NOMO-1 treated with DMSO at 0.1 percent for 48 hours (cell line): Measurements from ENCODE around the gene NPPC.
"Not testable (repeated sequence)": the region's sequence is repeated elsewhere in the genome, so short reads cannot be mapped to it uniquely, and the experiment has no call there.

ENCODE experiments used
- DNase-seq: peaks from one replicate; lab custom pipeline; 2025; ENCODE audit not compliant: unreplicated experiment; lab: John Stamatoyannopoulos, UW

NPPC gene

GRCh38 chr2:231926180-231926741 lies at the start of gene NPPC:
Gene NPPC, minus strand, starts transcription at chr2:231926396. Its CDS starts 147 bp downstream, at chr2:231926249.
- peak; percentile 52 for DNase-seq

- no peak for DNase-seq
Observed at GRCh38 chr2:231975001-231975400, 48.8 kb upstream of the NPPC start.

- DNase-seq, result no peak
Observed at GRCh38 chr2:231970461-231970860, 44.3 kb upstream of the NPPC start.

GRCh38 chr2:231968820-231969219 lies 42.6 kb upstream of the NPPC start:
- no peak for DNase-seq

- no peak for DNase-seq
Observed at GRCh38 chr2:231966886-231967285, 40.7 kb upstream of the NPPC start.

- DNase-seq, result peak; percentile 60
Observed at GRCh38 chr2:231965102-231965501, 38.9 kb upstream of the NPPC start.

- DNase-seq, result peak; percentile 82
Observed at GRCh38 chr2:231961349-231962166, 35.4 kb upstream of the NPPC start, which contains the start of gene DIS3L2. Gene DIS3L2, plus strand, starts transcription at chr2:231961713. Its CDS starts 53,215 bp downstream, at chr2:232014928.

GRCh38 chr2:231960810-231961348 lies 34.7 kb upstream of the NPPC start:
- no peak for DNase-seq

GRCh38 chr2:231957913-231958763 lies 31.9 kb upstream of the NPPC start:
- DNase-seq, result no peak

GRCh38 chr2:231955758-231956472 lies 29.7 kb upstream of the NPPC start:
- DNase-seq, result no peak

GRCh38 chr2:231951452-231952035 lies 25.3 kb upstream of the NPPC start:
- no peak for DNase-seq

GRCh38 chr2:231947694-231948093 lies 21.5 kb upstream of the NPPC start:
- DNase-seq, result no peak

- DNase-seq, result not testable (repeated sequence)
Observed at GRCh38 chr2:231947112-231947511, 20.9 kb upstream of the NPPC start.

- no peak for DNase-seq
Observed at GRCh38 chr2:231946241-231946814, 20.1 kb upstream of the NPPC start.

- no peak for DNase-seq
Observed at GRCh38 chr2:231942180-231942579, 16.0 kb upstream of the NPPC start.

GRCh38 chr2:231941673-231942072 lies 15.5 kb upstream of the NPPC start:
- DNase-seq, result no peak

- DNase-seq, result no peak
Observed at GRCh38 chr2:231940795-231941194, 14.6 kb upstream of the NPPC start.

- no peak for DNase-seq
Observed at GRCh38 chr2:231939022-231939421, 12.8 kb upstream of the NPPC start.

- DNase-seq, result no peak
Observed at GRCh38 chr2:231937057-231937456, 10.9 kb upstream of the NPPC start.

GRCh38 chr2:231936491-231936890 lies 10.3 kb upstream of the NPPC start:
- DNase-seq, result no peak
